Mononuclear cell (primary cell): ENCODE results near the gene SGK2. TPM values are rescaled to one million over a fixed set of nuclear protein-coding genes. Genes with fewer than 3 reads are reported as not detected.
"Not testable (repeated sequence)": the region's sequence is repeated elsewhere in the genome, so short reads cannot be mapped to it uniquely, and the experiment has no call there.

Experiments used
- H3K27me3 ChIP-seq: 2 replicates; pipeline ENCODE4 v1.6.0; 2011; ENCODE audit warnings: low read length, control low read depth; ENCODE audit not compliant: insufficient read depth
- H3K4me1 ChIP-seq: 2 replicates; pipeline ENCODE4 v1.5.1; 2011; ENCODE audit warnings: mild to moderate bottlenecking, low read length, control low read depth; ENCODE audit not compliant: insufficient read depth
- H3K4me3 ChIP-seq: 2 replicates; pipeline ENCODE4 v1.5.1; 2011; ENCODE audit warnings: mild to moderate bottlenecking, low read length, moderate library complexity
- H3K9me3 ChIP-seq: 2 replicates; pipeline ENCODE4 v1.5.1; 2011; ENCODE audit warnings: low read depth, mild to moderate bottlenecking, control low read depth, low read length
- total RNA-seq: library from RNA; depleted of rRNA; stranded (reverse); fragments of >200 nt; gene quantifications from one replicate; pipeline ENCODE4 v1.2.3, GENCODE V29; 2012

The SGK2 gene
- total RNA-seq, 1 donor, result 0.10 TPM

GRCh38 chr20:43590392-43591303 is 31.8 kb downstream of the SGK2 start, which contains the start of gene IFT52:
TSS of gene IFT52 (plus strand) at chr20:43590937. CDS start at chr20:43594699, 3,762 bp downstream.
- no peaks in the 10 kb centered on the region for H3K9me3 ChIP-seq
- H3K4me3 ChIP-seq, result peak within 1 kb of the TSS; percentile 77
- no peaks in the 10 kb centered on the region for H3K27me3 ChIP-seq
- H3K4me1 ChIP-seq, result peaks cover 20% of the 10 kb centered on the region

GRCh38 chr20:43601960-43602359 is 43.1 kb downstream of the SGK2 start:
- not testable (repeated sequence) for H3K9me3 ChIP-seq, H3K4me3 ChIP-seq, H3K4me1 ChIP-seq, H3K27me3 ChIP-seq

- no peaks in the 10 kb centered on the region for H3K9me3 ChIP-seq
- no peaks in the 10 kb centered on the region for H3K27me3 ChIP-seq
- no peak overlapping the region for H3K4me3 ChIP-seq
- no peaks in the 10 kb centered on the region for H3K4me1 ChIP-seq
Observed at GRCh38 chr20:43603124-43603523, 44.3 kb downstream of the SGK2 start.

- H3K4me1 ChIP-seq, result no peaks in the 10 kb centered on the region
- no peak overlapping the region for H3K4me3 ChIP-seq
- no peaks in the 10 kb centered on the region for H3K9me3 ChIP-seq
- no peaks in the 10 kb centered on the region for H3K27me3 ChIP-seq
Observed at GRCh38 chr20:43605715-43606114, 46.9 kb downstream of the SGK2 start.

GRCh38 chr20:43607278-43607677 is 48.5 kb downstream of the SGK2 start:
- H3K4me1 ChIP-seq, H3K4me3 ChIP-seq: not testable (repeated sequence)

GRCh38 chr20:43631598-43631997 is 72.8 kb downstream of the SGK2 start:
- no peaks in the 10 kb centered on the region for H3K27me3 ChIP-seq
- no peaks in the 10 kb centered on the region for H3K9me3 ChIP-seq
- no peak overlapping the region for H3K4me3 ChIP-seq
- no peaks in the 10 kb centered on the region for H3K4me1 ChIP-seq

More at GRCh38 chr20:43607278-43607677, 48.5 kb downstream of the SGK2 start:
- not testable (repeated sequence) for H3K9me3 ChIP-seq, H3K27me3 ChIP-seq

Other genes with a start within 250 kb of the SGK2 start
- 124 TPM for gene SRSF6, start 101.1 kb upstream of the SGK2 start, total RNA-seq
- gene L3MBTL1, start 51.3 kb upstream of the SGK2 start, total RNA-seq, result 8.0 TPM
- gene IFT52, start 31.9 kb downstream of the SGK2 start, total RNA-seq, result 18.8 TPM
- 0.21 TPM for gene MYBL2, start 108.1 kb downstream of the SGK2 start, total RNA-seq
- not detected for gene GTSF1L, start 168.0 kb downstream of the SGK2 start, total RNA-seq